ENCODE data around the gene GEMIN5.

GEMIN5 gene

DNA sequence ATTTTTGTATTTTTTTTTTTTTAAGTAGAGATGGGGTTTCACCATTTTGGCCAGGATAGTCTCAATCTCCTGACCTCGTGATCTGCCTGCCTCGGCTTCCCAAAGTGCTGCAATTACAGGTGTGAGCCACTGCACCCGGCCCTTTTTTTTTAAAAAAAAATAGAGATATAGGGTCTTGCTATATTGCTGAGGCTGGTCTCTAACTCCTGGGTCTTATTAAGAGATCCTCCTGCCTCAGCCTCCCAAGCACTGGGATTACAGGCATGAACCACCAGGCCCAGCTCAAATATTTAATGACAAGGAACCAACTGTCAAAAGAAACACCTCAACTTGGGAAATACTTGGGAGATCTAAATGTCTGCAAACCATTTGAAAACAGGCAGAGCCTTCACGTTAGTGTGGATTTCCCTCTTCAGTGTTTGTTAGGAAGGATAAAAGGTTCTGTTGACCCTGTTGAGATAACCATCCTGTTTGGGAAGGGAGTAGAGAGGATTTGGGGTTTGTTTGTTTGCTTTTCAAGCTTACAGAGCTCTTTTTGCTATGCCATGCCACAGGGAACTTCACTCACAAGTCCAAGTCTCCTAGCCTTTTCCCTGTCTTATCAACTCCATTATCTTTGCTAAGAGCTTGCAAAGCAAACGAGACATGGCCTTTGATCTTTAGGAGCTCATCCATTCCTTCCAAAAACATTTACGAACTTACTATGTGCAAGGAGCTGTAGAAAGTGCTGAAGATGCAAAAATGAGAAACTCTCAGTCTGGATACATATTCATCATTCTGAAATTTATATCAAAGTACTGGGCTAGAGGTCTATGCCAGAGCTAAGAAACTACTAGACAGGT, 95.1 kb downstream of the GEMIN5 start:
- Histone ChIP-seq H3K9me3 (ENCODE audit: control insufficient read depth, insufficient read depth, low read length) (no peaks in the 10 kb centered on the region), H3K4me1 (ENCODE audit: control insufficient read depth, insufficient read depth, low read length) (no peaks in the 10 kb centered on the region), H3K27me3 (ENCODE audit: control insufficient read depth, insufficient read depth, low read length) (no peaks in the 10 kb centered on the region), H3K36me3 (ENCODE audit: control insufficient read depth, insufficient read depth, low read length) (no peaks in the 10 kb centered on the region), H3K9ac (ENCODE audit: low read depth, low read length) (no peak overlapping the region), H3K27ac (ENCODE audit: low read depth, low read length) (no peak overlapping the region), H3K4me3 (ENCODE audit: low read depth, low read length) (no peak overlapping the region)

- no peak overlapping the region for H3K27ac ChIP-seq (ENCODE audit: low read depth, low read length)
- H3K4me1 ChIP-seq (ENCODE audit: control insufficient read depth, insufficient read depth, low read length) = no peaks in the 10 kb centered on the region
- H3K36me3 ChIP-seq (ENCODE audit: control insufficient read depth, insufficient read depth, low read length) = 0 out of 2 replicates have a peak, but pooled peaks cover 4% of the 10 kb centered on the region
These were observed 96.7 kb downstream of the GEMIN5 start for GRCh38 chr5:154841273-154841661.

GRCh38 chr5:154840435-154841272, 97.4 kb downstream of the GEMIN5 start:
- Histone ChIP-seq H3K27ac (ENCODE audit: low read depth, low read length) (no peak overlapping the region), H3K27me3 (ENCODE audit: control insufficient read depth, insufficient read depth, low read length) (no peaks in the 10 kb centered on the region), H3K9me3 (ENCODE audit: control insufficient read depth, insufficient read depth, low read length) (no peaks in the 10 kb centered on the region), H3K9ac (ENCODE audit: low read depth, low read length) (no peak overlapping the region), H3K4me3 (ENCODE audit: low read depth, low read length) (no peak overlapping the region), H3K4me1 (ENCODE audit: control insufficient read depth, insufficient read depth, low read length) (no peaks in the 10 kb centered on the region), H3K36me3 (ENCODE audit: control insufficient read depth, insufficient read depth, low read length) (0 out of 2 replicates have a peak, but pooled peaks cover 4% of the 10 kb centered on the region)

More at GRCh38 chr5:154841273-154841661, 96.7 kb downstream of the GEMIN5 start:
- no peak overlapping the region for H3K9ac ChIP-seq (ENCODE audit: low read depth, low read length)
- no peak overlapping the region for H3K4me3 ChIP-seq (ENCODE audit: low read depth, low read length)
- H3K9me3 ChIP-seq (ENCODE audit: control insufficient read depth, insufficient read depth, low read length) = no peaks in the 10 kb centered on the region
- H3K27me3 ChIP-seq (ENCODE audit: control insufficient read depth, insufficient read depth, low read length) = no peaks in the 10 kb centered on the region

Measured in HUES48 (cell line).